PC-9 (cell line): ENCODE results near the gene ZNF648. TPM values are rescaled to one million over a fixed set of nuclear protein-coding genes. Genes with fewer than 3 reads are reported as not detected.

Experiments
- BruUV-seq: library from RNA; stranded (reverse); fragments of 400-500 nt; replicated peaks from 2 replicates; lab custom pipeline; 2021; lab: Mats Ljungman, UMichigan
- CTCF ChIA-PET: fragments of 300-600 bp; sonication (Branson Sonifier 250); formaldehyde crosslinking; loops from one replicate; lab custom pipeline; 2022; ENCODE audit warnings: antibody characterized with exemption; lab: Charles Lee
- POLR2A ChIA-PET: fragments of 300-600 bp; sonication (Branson Sonifier 250); formaldehyde crosslinking; loops from one replicate; lab custom pipeline; 2022; ENCODE audit warnings: antibody characterized with exemption; ENCODE audit not compliant: unreplicated experiment; lab: Charles Lee
- DNase-seq, 2 experiments: peaks; one replicate each; pipeline versions ENCODE4 v3.0.0 to v3.0.0-alpha.2; 2015 to 2022; ENCODE audit warnings: mixed read lengths in 1 of 2
- H2AFZ ChIP-seq: fragments of 200-600 bp; sonication (generic); 2 replicates; pipeline ENCODE4 v1.8.1; 2017; ENCODE audit warnings: antibody characterized with exemption
- H3F3A ChIP-seq: fragments of 200-600 bp; sonication (generic); 2 replicates; pipeline ENCODE4 v1.8.1; 2017; ENCODE audit warnings: antibody characterized with exemption, mild to moderate bottlenecking, low read depth; ENCODE audit not compliant: insufficient read depth
- H3K27ac ChIP-seq: fragments of 200-600 bp; sonication (generic); 2 replicates; pipeline ENCODE4 v1.6.1; 2016; ENCODE audit warnings: mixed run types
- H3K27me3 ChIP-seq: fragments of 200-600 bp; sonication (generic); 2 replicates; pipeline ENCODE4 v1.6.1; 2016; ENCODE audit warnings: low read depth, mixed run types; ENCODE audit not compliant: insufficient read depth
- H3K36me3 ChIP-seq: fragments of 200-600 bp; sonication (generic); 2 replicates; pipeline ENCODE4 v1.6.1; 2016; ENCODE audit warnings: low read depth, mixed run types
- H3K4me1 ChIP-seq: fragments of 200-600 bp; sonication (generic); replicated peaks from 2 replicates; pipeline ENCODE4 v1.6.1; 2016; ENCODE audit warnings: mixed run types; ENCODE audit not compliant: insufficient read depth
- H3K4me2 ChIP-seq: fragments of 200-600 bp; sonication (generic); 2 replicates; pipeline ENCODE4 v1.6.1; 2017; ENCODE audit warnings: mixed run types
- H3K4me3 ChIP-seq: fragments of 200-600 bp; sonication (generic); 2 replicates; pipeline ENCODE4 v1.6.1; 2016; ENCODE audit warnings: mixed run types
- H3K79me2 ChIP-seq: fragments of 200-600 bp; sonication (generic); 2 replicates; pipeline ENCODE4 v1.6.1; 2017; ENCODE audit warnings: low read depth, mixed run types
- H3K9me2 ChIP-seq: fragments of 200-600 bp; sonication (generic); 2 replicates; pipeline ENCODE4 v1.8.1; 2017; ENCODE audit warnings: mild to moderate bottlenecking; ENCODE audit not compliant: insufficient read depth
- H3K9me3 ChIP-seq: fragments of 200-600 bp; sonication (generic); 2 replicates; pipeline ENCODE4 v1.8.1; 2016; ENCODE audit warnings: low read depth; ENCODE audit not compliant: insufficient read depth
- H4K20me1 ChIP-seq: fragments of 200-600 bp; sonication (generic); 2 replicates; pipeline ENCODE4 v1.8.1; 2017; ENCODE audit not compliant: insufficient read depth
- EZH2 ChIP-seq: fragments of 200-600 bp; sonication (generic); IDR thresholded peaks from 2 replicates; pipeline ENCODE4 v1.8.0; 2017; ENCODE audit warnings: antibody characterized with exemption, low read depth
- intact Hi-C: fragments of 100-400 bp; cut with micrococcal nuclease; formaldehyde crosslinking; loops from one replicate; pipeline ENCODE4 v1.10.0; 2022; ENCODE audit not compliant: unreplicated experiment
- total RNA-seq: library from RNA; stranded (reverse); gene quantifications from 2 replicates; pipeline ENCODE4 v1.2.3, GENCODE V29; 2021
- TF ChIP-seq, protein P1 (sequence below): fragments of 200-600 bp; sonication (generic); conservative IDR thresholded peaks from 2 replicates; pipeline ENCODE4 v1.6.1; 2017; ENCODE audit warnings: mixed run types, antibody characterized with exemption, mild to moderate bottlenecking, moderate library complexity

Gene ZNF648
- total RNA-seq, 1 experiment from 2014 or later, result not detected

DNA sequence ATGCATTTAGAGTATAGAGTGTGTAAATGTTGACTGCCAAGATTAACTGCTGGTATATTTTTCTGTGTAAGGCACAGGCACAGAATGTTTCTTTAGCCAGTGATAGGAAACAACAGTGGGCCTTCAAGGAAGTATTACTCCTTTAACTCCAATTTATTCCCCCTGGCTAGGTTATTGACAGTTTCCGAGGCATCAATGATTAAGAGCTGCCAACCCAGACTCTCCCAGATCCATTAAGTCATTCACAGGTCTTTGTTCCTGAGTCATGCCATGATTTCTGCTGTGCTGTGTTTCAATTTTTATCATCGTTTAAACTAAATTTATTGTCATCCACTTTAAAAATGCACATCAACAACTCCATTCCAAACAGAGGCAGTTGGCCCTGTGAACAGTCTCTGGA lies 9.2 kb downstream of the ZNF648 start:
- Histone ChIP-seq H4K20me1 (no peaks in the 10 kb centered on the region), H3K27me3 (peaks cover 3% of the 10 kb centered on the region; the same call in 1 of the 2 replicates), H3K9me3 (no peaks in the 10 kb centered on the region; the same call in 1 of the 2 replicates), H3K79me2 (no peaks in the 10 kb centered on the region), H3K4me3 (no peak overlapping the region), H2AFZ (no peak overlapping the region), H3F3A (no peaks in the 10 kb centered on the region), H3K4me1 (no peaks in the 10 kb centered on the region), H3K27ac (no peak overlapping the region), H3K4me2 (no peak overlapping the region), H3K36me3 (no peaks in the 10 kb centered on the region), H3K9me2 (no peaks in the 10 kb centered on the region)
- ChIA-PET CTCF (no interaction called here), POLR2A (no interaction called here)
- TF ChIP-seq EZH2, result no peak
- TF ChIP-seq, protein P1, sequence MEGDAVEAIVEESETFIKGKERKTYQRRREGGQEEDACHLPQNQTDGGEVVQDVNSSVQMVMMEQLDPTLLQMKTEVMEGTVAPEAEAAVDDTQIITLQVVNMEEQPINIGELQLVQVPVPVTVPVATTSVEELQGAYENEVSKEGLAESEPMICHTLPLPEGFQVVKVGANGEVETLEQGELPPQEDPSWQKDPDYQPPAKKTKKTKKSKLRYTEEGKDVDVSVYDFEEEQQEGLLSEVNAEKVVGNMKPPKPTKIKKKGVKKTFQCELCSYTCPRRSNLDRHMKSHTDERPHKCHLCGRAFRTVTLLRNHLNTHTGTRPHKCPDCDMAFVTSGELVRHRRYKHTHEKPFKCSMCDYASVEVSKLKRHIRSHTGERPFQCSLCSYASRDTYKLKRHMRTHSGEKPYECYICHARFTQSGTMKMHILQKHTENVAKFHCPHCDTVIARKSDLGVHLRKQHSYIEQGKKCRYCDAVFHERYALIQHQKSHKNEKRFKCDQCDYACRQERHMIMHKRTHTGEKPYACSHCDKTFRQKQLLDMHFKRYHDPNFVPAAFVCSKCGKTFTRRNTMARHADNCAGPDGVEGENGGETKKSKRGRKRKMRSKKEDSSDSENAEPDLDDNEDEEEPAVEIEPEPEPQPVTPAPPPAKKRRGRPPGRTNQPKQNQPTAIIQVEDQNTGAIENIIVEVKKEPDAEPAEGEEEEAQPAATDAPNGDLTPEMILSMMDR, result no peak
- intact Hi-C loops, result no loop called here
- no TSS peak for BruUV-seq
- no peak for DNase-seq

GRCh38 chr1:182051938-182052337 lies 9.6 kb downstream of the ZNF648 start:
- H3K27me3 ChIP-seq, result no peaks in the 10 kb centered on the region; the same call in 1 of the 2 replicates
- POLR2A ChIA-PET, result no interaction called here
- DNase-seq, result no peak
- H4K20me1 ChIP-seq, result no peaks in the 10 kb centered on the region
- H3K9me3 ChIP-seq, result no peaks in the 10 kb centered on the region; the same call in 1 of the 2 replicates
- no peak overlapping the region for H3K4me3 ChIP-seq
- no peaks in the 10 kb centered on the region for H3K79me2 ChIP-seq
- H3K4me2 ChIP-seq, result no peak overlapping the region
- no peak overlapping the region for H3K27ac ChIP-seq
- no peaks in the 10 kb centered on the region for H3F3A ChIP-seq
- CTCF ChIA-PET, result no interaction called here
- H2AFZ ChIP-seq, result no peak overlapping the region
- H3K4me1 ChIP-seq, result no peaks in the 10 kb centered on the region
- no TSS peak for BruUV-seq
- intact Hi-C loops, result no loop called here
- H3K36me3 ChIP-seq, result no peaks in the 10 kb centered on the region
- no peaks in the 10 kb centered on the region for H3K9me2 ChIP-seq
- no peak for TF ChIP-seq EZH2
- TF ChIP-seq, protein P1, result no peak

GRCh38 chr1:182050481-182051448 lies 10.7 kb downstream of the ZNF648 start:
- ChIA-PET POLR2A (no interaction called here), CTCF (no interaction called here)
- intact Hi-C loops, result no loop called here
- Histone ChIP-seq H3K79me2 (no peaks in the 10 kb centered on the region), H3K27me3 (no peaks in the 10 kb centered on the region; the same call in 1 of the 2 replicates), H3K4me1 (no peaks in the 10 kb centered on the region), H2AFZ (no peak overlapping the region), H3K4me2 (no peak overlapping the region), H3K36me3 (no peaks in the 10 kb centered on the region), H3K27ac (no peak overlapping the region), H3K9me2 (no peaks in the 10 kb centered on the region), H3F3A (no peaks in the 10 kb centered on the region), H3K4me3 (no peak overlapping the region), H4K20me1 (no peaks in the 10 kb centered on the region), H3K9me3 (peaks cover 2% of the 10 kb centered on the region)
- no peak for DNase-seq
- no peak for TF ChIP-seq EZH2
- TF ChIP-seq, protein P1, result no peak
- no TSS peak for BruUV-seq
